Ramos (cell line): Measurements from ENCODE around the gene ATMIN.

ENCODE experiments used
- in situ Hi-C: fragments of 300-500 bp; cut with MboI; formaldehyde crosslinking; loops from one replicate; pipeline ENCODE4 v1.14.3; 2022; ENCODE audit warnings: low sequenced_read_pairs; ENCODE audit not compliant: unreplicated experiment

ATMIN gene, protein sequence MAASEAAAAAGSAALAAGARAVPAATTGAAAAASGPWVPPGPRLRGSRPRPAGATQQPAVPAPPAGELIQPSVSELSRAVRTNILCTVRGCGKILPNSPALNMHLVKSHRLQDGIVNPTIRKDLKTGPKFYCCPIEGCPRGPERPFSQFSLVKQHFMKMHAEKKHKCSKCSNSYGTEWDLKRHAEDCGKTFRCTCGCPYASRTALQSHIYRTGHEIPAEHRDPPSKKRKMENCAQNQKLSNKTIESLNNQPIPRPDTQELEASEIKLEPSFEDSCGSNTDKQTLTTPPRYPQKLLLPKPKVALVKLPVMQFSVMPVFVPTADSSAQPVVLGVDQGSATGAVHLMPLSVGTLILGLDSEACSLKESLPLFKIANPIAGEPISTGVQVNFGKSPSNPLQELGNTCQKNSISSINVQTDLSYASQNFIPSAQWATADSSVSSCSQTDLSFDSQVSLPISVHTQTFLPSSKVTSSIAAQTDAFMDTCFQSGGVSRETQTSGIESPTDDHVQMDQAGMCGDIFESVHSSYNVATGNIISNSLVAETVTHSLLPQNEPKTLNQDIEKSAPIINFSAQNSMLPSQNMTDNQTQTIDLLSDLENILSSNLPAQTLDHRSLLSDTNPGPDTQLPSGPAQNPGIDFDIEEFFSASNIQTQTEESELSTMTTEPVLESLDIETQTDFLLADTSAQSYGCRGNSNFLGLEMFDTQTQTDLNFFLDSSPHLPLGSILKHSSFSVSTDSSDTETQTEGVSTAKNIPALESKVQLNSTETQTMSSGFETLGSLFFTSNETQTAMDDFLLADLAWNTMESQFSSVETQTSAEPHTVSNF

DNA sequence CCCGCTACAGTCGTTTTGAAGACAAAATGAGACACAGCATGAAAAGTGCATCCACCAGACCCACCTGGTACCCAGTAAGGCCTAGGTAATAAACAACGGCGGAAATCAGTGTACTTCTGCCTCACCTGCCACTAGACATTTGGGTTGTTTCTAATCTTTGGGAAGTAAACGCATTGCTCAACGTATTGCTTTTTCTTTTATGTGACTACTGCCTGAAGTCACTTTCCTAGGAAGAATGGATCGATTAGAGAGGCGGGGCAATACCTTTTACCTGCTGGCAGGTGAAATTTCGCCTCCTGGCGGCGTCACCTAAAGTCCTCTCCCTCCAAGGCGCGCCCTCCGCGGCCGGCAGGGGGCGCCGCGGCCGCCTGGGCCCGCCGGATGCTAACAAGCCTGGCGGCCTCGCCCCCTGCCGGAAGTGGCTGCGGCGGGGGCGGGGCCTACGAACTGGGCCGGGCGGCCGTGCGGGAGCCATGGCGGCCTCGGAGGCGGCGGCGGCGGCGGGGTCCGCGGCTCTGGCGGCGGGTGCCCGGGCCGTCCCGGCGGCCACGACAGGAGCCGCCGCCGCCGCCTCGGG is at the start of gene ATMIN:
Gene ATMIN (plus strand): TSS at position 445 of the 577 bp plus-strand sequence. CDS start 29 bp downstream, at position 474.
- in situ Hi-C loops: loop anchor here (25.0 kb wide), 1 partner anchor 702 kb away; no protein-coding TSS in a partner anchor

DNA sequence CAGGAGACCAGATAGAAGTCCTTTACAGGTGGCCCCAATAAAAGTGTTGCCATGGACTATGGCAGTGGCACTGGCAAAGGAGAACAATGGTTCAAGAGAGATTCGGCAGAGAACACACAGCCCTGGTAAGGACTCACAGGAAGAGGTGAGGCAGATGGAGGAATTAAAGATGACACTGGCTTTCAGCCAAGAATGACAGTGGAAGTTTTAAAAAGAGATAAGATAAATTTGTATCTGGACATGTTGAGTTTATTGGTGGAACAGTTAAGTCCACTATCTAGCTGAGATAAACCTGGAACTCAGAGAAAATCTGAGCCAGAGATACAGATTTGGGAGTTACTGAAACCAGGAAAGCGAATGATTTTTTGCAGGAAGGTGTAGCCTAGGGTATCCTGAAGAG is 49.1 kb upstream of the ATMIN start:
- in situ Hi-C loops: no loop called here

DNA sequence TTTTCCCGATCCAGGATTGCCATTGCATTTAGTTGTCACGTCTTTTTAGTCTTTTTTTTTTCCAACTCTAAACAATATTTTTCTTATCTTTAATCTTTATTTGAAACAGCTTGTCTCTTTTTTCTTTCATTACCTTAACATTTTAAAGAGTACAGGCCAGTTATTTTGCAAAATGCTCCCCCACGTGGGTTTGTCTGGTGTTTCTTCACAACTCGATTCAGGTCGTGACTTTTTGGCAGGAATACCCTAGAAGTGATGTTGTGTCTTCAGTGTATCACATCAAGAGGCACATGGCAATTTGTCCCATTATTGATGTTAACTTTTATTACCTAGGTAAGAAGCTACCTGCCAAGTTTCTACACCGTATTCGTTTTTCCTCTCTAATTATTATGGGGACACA is 46.9 kb upstream of the ATMIN start:
- in situ Hi-C loops: no loop called here

DNA sequence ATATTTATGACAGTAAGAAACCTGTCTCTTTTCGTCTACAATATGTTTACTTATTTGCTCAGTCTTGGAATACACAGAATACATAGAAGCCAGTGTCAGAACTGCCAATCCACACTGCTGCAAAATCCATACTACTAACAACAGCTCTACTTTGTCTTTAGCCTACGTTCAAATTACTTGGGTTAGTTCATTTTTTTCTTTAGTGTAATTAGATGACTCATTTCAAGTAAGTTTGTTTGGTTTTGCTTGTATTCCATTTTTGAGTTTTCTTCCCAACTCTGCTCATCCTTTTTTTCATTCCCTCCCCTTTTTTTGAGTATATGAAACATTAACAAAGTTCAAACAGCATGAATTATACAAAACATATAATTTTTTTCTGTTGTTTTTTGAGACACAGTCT is 45.8 kb upstream of the ATMIN start:
- in situ Hi-C loops: no loop called here

DNA sequence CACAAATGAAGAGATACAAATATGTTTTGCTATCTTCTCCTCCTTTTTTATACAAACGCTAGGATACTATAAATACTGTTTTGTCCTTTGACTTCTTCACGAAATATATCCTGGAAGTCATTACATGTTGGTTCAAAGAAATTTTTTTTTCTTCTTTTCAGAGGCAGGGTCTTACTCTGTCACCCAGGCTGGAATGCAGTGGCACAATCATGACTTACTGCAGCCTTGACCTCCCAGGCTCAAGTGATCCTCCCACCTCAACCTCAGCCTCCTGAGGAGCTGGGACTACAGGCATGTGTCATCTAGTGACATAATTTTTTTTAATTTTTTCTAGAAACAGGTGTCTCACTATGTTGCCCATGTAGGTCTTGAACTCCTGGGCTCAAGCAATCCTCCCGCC is 45.1 kb upstream of the ATMIN start:
- in situ Hi-C loops: no loop called here

DNA sequence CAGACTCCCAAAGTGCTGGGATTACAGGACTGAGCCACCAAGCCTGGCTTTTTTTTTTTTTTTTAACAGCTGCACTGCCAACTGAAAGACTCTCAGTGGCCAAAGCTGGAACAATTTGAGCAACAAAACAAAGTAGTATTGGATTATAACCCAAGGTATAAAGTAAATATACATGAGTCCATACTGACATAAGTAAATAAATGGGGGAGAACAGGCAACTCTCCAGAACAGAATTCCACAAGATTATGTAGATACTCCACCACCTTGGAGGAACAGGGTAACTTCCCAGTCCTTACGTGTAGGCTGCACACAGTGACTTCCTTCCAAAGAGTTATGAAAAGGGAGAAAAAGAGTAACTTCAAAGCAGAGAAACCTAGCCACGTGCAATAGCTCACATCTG is 44.7 kb upstream of the ATMIN start:
- in situ Hi-C loops: no loop called here

DNA sequence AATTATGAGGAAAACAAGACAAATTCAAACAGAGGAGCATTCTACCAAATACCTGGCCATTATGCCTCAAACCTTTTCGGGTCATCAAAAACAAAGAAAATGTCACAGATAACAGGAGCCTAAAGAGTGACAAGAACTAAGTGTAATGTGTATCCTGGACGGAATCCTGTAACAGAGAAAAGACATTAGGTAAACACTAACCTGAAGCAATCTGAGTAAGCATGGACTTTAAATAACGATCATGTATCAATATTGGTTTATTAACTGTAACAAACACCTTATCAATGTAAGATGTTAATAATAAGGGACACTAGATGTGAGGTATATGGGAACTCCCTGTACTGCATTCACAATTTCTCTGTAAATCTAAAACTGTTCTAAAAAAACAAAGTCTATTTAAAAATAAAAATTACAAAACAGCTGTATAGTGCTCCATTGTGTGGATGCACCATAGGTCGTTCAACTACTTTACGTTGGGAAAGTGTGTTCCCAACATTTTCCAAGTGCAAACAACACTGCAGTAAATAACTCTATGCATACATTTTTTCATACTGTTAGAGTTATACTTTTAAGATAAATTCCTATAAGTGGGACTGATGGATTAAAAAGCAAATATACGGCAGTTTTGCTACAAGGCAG is 43.7 kb upstream of the ATMIN start:
- in situ Hi-C loops: no loop called here

DNA sequence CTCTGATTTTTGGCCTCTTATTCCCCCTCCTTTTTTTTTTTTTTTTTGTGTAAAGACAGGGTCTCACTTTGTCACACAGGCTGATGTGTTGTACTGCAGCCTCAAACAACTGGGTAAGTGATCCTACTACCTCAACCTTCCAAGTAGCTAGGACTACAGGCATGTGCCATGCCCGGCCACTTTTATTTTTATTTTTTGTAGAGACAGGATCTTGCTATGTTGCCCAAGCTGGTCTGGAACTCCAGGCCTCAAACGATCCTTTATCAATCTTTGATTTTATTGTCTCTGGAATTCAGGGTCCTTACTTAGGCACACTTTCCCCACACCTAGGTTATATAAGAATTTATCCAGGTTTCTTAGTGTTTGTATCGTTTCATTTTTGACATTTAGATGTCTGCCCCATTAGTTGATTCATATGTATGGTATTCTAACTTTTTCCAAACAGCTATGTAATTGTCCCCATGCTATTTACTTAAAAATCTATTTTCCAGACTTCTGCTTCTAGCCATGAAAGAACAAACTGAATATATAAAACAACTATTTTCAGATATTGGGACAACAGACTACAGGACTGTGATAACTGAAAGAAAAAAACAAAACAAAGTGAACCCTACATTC is 42.9 kb upstream of the ATMIN start:
- in situ Hi-C loops: no loop called here

DNA sequence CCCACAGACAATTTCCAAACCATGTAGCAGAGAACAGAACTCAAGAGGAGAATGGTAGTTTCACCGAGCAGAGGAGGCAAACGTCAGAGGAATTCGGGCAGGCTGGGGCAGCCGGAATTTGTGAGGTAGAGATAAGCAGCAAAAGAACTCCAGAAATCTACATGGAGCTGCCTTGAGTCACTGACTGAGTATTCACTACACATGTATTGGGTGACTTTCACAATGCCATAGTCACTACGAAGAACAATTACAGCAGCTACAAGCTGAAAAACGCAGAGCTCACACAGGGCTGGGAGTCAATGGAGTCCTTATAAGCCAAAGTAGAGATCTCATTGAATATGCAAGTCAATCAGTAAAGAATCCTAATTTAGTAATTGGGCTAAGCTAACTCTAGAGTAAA is 42.3 kb upstream of the ATMIN start:
- in situ Hi-C loops: no loop called here

DNA sequence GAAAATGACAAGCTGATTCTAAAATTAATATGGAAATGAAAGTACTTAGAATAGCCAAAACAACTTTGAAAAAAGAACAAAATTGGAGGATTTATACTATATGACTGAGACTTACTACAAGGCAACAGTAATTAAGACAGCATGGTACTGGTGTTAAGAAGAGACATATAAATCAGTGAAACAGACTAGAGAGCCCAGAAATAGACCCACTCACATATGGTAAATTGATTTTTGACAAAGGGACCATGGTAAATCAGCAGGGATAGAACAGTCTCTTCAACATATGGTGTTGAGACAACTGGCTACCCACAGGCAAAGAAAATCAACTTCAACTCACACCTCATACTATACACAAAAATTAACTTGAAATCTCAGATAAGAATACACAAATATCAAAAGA is 41.8 kb upstream of the ATMIN start:
- in situ Hi-C loops: no loop called here

DNA sequence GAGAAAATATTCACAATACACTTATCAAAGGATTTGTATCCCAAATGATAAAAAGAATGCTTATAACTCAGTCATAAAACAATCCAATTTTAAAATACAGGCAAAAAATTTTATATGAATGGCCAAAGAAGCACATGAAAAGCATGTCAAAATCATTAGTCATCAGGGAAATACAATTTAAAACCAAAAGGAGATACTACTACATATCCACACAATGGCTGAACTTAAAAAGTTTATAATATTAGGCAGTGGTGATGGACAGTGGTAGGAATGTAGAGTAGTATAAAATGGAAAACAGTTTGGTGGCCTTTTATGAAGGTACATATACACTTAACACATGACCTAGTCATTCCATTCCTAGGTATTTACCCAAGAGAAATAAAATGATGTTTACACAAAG is 41.2 kb upstream of the ATMIN start:
- in situ Hi-C loops: no loop called here

DNA sequence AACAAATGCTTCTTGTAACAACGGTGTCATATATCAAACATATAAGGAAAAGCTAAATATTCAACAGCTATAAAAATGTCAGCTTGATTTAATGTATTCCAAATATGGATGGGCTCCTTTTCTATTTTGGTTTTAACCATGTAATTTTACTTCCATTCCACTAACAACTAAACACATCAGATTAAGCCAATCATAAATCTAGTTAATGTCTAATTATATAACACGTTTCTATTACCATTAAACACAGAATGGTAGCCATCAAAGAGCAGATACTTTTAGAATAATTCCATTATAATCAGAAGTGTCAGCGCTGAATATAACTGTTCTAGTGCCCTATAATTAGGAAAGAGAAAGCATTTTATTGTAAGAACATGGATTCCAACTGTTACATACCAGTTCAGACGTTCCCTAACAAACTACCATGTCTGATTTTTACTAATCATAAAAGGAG is 38.9 kb upstream of the ATMIN start:
- in situ Hi-C loops: no loop called here

DNA sequence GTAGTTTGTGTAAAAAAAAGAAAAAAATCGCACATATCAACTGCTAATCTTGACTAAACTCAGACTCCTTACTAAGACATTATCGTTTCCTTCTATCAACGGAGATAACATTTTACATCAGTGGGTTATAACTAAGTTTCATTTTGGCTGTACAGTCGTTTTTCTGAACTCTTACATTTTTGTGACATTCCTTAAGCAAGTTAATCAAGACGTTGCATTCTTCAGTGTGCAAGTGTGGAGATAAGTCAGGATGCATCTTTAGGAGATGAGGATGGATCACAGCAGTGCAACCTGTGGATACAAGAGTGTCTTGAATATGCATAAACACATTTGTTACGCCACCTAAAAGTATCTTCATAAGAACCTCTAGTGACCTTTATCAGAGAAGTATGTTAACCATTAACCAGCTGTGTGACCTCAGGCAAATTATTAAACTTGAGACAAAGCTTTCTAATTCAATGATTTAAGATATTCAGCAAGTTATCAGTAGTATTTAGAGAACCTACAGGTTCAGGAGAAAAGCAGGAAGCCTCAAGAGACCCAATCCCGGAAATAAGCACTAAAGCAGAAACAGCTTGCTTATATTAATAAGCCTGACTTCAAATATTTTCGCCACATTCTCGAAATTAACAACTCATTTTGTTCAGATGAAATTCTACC is 38.4 kb upstream of the ATMIN start:
- in situ Hi-C loops: no loop called here

DNA sequence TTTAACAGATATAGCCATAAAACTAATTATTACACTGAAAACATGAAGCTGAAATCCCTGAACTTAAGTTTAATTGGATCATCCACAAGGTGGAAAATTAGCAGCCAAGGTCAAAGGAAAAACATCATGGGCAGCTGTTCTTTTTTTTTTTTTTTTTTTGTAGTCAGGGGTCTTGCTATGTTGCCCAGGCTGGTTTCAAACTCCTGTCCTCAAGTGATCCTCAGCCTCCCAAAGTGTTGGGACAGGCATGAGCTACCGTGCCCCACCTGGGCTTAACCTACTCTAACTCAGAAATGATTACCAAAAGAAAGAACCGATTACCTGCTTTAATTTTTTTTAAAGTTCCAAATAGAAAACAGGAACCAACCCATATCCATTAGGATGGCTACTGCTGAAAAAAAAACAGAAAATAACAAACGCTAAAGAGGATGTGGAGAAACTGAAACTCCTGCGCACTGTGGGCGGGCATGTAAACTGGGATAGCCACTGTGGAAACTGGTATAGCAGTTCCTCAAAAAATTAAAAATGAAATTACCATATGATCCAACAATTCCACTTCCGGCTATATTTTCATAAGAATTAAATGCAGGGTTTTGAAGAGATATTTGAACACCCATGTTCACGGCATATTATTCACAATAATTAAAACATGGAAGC is 37.5 kb upstream of the ATMIN start:
- in situ Hi-C loops: no loop called here

DNA sequence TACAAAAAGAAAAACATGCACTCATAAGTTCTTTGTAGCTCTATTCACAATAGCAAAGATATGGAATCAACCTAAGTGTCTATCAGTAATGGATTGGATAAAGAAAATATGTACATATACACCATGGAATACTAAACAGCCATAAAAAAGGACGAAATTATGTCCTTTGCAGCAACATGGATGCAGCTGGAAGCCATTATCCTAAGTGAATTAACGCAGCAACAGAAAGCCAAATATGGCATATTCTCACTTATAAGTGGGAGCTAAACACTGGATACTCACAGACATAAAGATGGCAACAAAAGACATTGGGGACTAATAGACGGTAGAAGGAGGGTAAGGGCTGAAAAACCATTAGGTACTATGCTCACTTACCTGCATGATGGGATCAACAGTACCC is 34.8 kb upstream of the ATMIN start:
- in situ Hi-C loops: no loop called here

DNA sequence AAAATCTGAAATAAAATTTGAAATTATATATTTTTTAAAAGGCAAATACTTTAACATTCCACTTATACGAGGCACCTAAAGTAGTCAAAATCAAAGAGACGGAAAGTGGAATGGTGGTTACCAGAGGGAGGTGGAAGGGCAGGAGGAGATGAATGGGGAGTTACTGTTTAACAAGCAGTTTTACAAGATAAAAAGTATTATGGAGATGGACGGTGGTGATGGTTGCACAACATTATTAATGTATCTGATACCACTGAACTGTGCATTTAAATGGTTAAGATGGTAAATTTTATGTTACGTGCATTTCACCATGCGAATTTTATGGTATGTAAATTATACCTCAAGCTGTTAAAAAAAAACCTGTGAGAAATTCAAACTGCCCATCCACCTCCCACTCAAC is 34.3 kb upstream of the ATMIN start:
- in situ Hi-C loops: no loop called here

DNA sequence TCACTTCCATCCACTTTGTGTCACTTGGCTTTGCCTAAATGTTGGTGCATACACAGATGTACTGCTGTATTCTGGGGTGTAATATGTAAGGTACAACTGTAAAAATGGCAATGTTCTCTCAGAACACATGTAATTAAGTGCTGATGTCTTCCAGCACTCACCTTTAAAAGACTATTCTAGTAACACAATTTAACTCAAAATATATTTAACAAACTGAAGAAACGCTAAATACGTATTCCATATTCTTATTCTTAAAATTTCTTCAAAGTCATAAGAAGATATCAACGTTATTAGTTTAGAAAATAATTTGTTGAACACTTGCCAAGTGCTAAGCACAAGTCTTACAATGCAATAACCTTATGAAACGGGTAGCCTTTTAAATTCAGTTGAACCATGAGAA is 32.6 kb upstream of the ATMIN start:
- in situ Hi-C loops: no loop called here

DNA sequence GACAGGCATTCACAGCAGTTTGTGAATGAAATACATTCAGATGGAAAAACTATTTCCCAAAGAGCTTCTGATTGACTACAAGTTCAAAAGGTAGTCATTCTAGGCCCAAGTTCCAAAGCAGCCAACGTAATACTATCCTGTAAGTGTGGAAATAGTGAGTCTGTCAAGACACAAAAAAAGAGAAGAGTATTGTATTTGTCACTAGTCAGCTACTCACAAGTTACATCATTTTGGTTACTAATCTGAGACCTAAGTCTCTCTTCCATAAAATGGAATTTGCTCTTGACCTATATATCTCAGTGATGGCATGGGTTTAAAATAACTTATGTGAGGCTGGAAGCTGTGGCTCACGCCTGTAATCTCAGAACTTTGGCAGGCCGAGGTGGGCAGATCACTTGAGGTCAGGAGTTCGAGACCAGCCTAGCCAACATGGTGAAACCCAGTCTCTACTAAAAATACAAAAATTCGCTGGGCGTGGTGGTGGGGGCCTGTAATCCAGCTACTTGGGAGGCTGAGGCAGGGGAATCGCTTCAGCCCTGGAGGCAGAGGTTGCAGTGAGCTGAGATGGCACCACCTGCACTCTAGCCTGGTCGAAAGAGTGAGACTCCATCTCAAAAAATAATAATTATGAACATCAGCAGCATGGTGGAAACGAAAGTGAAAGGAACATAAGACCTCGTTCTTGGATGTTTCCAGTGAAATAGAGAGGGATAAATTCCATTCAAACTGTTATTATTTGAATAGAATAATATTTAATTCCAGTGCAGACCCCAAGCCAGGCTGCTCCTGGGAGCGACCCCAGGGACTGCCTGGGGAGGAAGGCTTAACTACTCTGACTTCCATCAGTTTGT is 31.8 kb upstream of the ATMIN start:
- in situ Hi-C loops: no loop called here
